ENCODE results near the gene MYO1D.

MYO1D gene

GRCh38 chr17:32503251-32504165 is 373.4 kb downstream of the MYO1D start:
- Histone ChIP-seq H3K4me1 (ENCODE audit: low read length) (peaks cover 32% of the 10 kb centered on the region), H3K4me3 (ENCODE audit: low read length) (no peak overlapping the region), H3K4me2 (ENCODE audit: low read depth, low read length) (peak overlapping the region; percentile 27), H3F3A (ENCODE audit: insufficient read depth, low read length) (peaks cover 23% of the 10 kb centered on the region; the same call in 1 of the 2 replicates), H3K9me2 (replicated peaks; ENCODE audit: insufficient read depth, low read length) (no peaks in the 10 kb centered on the region), H4K20me1 (ENCODE audit: insufficient read depth, low read length) (no peaks in the 10 kb centered on the region), H3K9me3 (replicated peaks; ENCODE audit: insufficient read depth, low read length) (no peaks in the 10 kb centered on the region), H3K27ac (ENCODE audit: low read length) (peak overlapping the region; percentile 73), H3K79me2 (ENCODE audit: low read length) (no peaks in the 10 kb centered on the region), H3K36me3 (replicated peaks; ENCODE audit: insufficient read depth, low read length) (no peaks in the 10 kb centered on the region), H3K9ac (ENCODE audit: low read length) (peak overlapping the region; percentile 24; the same call in 1 of the 2 replicates), H2AFZ (ENCODE audit: low read length) (no peak overlapping the region), H3K27me3 (replicated peaks; ENCODE audit: insufficient read depth, low read length) (no peaks in the 10 kb centered on the region)
- peak; percentile 76 for DNase-seq
- no peak for TF ChIP-seq EZH2 (optimal IDR thresholded peaks at IDR 0.05; ENCODE audit: low read depth, low read length)
- TF ChIP-seq CTCF (IDR thresholded peaks at IDR 0.05; ENCODE audit: low read length) = no peak
- no peak for TF ChIP-seq EZH2phosphoT487 (IDR thresholded peaks at IDR 0.05; ENCODE audit: low read length)

- no peak for TF ChIP-seq EZH2 (optimal IDR thresholded peaks at IDR 0.05; ENCODE audit: low read depth, low read length)
- no peak for TF ChIP-seq EZH2phosphoT487 (IDR thresholded peaks at IDR 0.05; ENCODE audit: low read length)
- no peak for TF ChIP-seq CTCF (IDR thresholded peaks at IDR 0.05; ENCODE audit: low read length)
- H3K4me2 ChIP-seq (ENCODE audit: low read depth, low read length) = peak overlapping the region; percentile 27; the same call in 1 of the 2 replicates
- H3K4me3 ChIP-seq (ENCODE audit: low read length) = no peak overlapping the region
- H3K4me1 ChIP-seq (ENCODE audit: low read length) = peaks cover 32% of the 10 kb centered on the region
- no peak overlapping the region for H3K9ac ChIP-seq (ENCODE audit: low read length)
- H3K36me3 ChIP-seq (replicated peaks; ENCODE audit: insufficient read depth, low read length) = no peaks in the 10 kb centered on the region
- H3K9me3 ChIP-seq (replicated peaks; ENCODE audit: insufficient read depth, low read length) = no peaks in the 10 kb centered on the region
- H3K27ac ChIP-seq (ENCODE audit: low read length) = peak overlapping the region; percentile 73; the same call in 1 of the 2 replicates
- no peaks in the 10 kb centered on the region for H3K27me3 ChIP-seq (replicated peaks; ENCODE audit: insufficient read depth, low read length)
- no peak for DNase-seq
- H3K9me2 ChIP-seq (replicated peaks; ENCODE audit: insufficient read depth, low read length) = no peaks in the 10 kb centered on the region
- H3K79me2 ChIP-seq (ENCODE audit: low read length) = no peaks in the 10 kb centered on the region
- no peaks in the 10 kb centered on the region for H4K20me1 ChIP-seq (ENCODE audit: insufficient read depth, low read length)
- peaks cover 23% of the 10 kb centered on the region; the same call in 1 of the 2 replicates for H3F3A ChIP-seq (ENCODE audit: insufficient read depth, low read length)
- no peak overlapping the region for H2AFZ ChIP-seq (ENCODE audit: low read length)
Measured at GRCh38 chr17:32502710-32503109, 374.2 kb downstream of the MYO1D start.

DNA sequence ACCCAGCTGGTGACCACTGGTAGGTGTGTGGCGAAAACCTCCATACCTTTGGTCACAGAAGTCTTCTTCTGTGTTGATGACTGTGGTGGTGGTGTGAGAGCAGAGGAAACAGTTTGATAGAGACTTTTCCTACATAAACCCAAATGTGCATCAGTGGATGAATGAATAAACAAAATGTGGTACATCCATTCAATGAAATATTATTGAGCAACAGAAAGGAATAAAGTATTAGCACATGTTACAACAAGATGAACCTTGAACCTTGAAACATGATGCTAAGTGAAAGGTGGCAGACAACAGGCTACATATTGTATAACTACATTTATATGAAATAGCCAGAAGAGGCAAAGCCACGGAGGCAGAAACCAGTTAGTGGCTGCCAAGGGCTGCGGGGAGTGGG is 374.9 kb downstream of the MYO1D start:
- H3K27me3 ChIP-seq (replicated peaks; ENCODE audit: insufficient read depth, low read length) = no peaks in the 10 kb centered on the region
- no peak for TF ChIP-seq CTCF (IDR thresholded peaks at IDR 0.05; ENCODE audit: low read length)
- TF ChIP-seq EZH2 (optimal IDR thresholded peaks at IDR 0.05; ENCODE audit: low read depth, low read length) = no peak
- TF ChIP-seq EZH2phosphoT487 (IDR thresholded peaks at IDR 0.05; ENCODE audit: low read length) = no peak
- no peaks in the 10 kb centered on the region for H3K36me3 ChIP-seq (replicated peaks; ENCODE audit: insufficient read depth, low read length)
- DNase-seq = no peak
- no peaks in the 10 kb centered on the region for H4K20me1 ChIP-seq (ENCODE audit: insufficient read depth, low read length)
- H2AFZ ChIP-seq (ENCODE audit: low read length) = no peak overlapping the region
- no peaks in the 10 kb centered on the region for H3K9me2 ChIP-seq (replicated peaks; ENCODE audit: insufficient read depth, low read length)
- no peaks in the 10 kb centered on the region for H3K9me3 ChIP-seq (replicated peaks; ENCODE audit: insufficient read depth, low read length)
- no peak overlapping the region for H3K27ac ChIP-seq (ENCODE audit: low read length)
- no peaks in the 10 kb centered on the region for H3K79me2 ChIP-seq (ENCODE audit: low read length)
- no peak overlapping the region for H3K9ac ChIP-seq (ENCODE audit: low read length)
- peaks cover 23% of the 10 kb centered on the region; the same call in 1 of the 2 replicates for H3F3A ChIP-seq (ENCODE audit: insufficient read depth, low read length)
- H3K4me3 ChIP-seq (ENCODE audit: low read length) = no peak overlapping the region
- H3K4me2 ChIP-seq (ENCODE audit: low read depth, low read length) = no peak overlapping the region
- H3K4me1 ChIP-seq (ENCODE audit: low read length) = peaks cover 32% of the 10 kb centered on the region

Measured in MM.1S (cell line).